Measurements from ENCODE around the gene CRYZ. TPM values are rescaled to one million over a fixed set of nuclear protein-coding genes. Genes with fewer than 3 reads are reported as not detected.
A peak's percentile ranks its signal among the peaks of the same experiment; 100 is the strongest.
"Not testable (repeated sequence)": the region's sequence is repeated elsewhere in the genome, so short reads cannot be mapped to it uniquely, and the experiment has no call there.

The CRYZ gene
- total RNA-seq, 1 experiment from 2014 or later = 97.1 TPM

- in situ Hi-C loops (cut with HindIII; ENCODE audit: low sequenced_read_pairs) = no loop called here
- peak; percentile 87 for DNase-seq (ENCODE audit: low spot score)
These were observed 43.1 kb downstream of the CRYZ start for GRCh38 chr1:74689621-74690363.

- DNase-seq (ENCODE audit: low spot score) = no peak
- in situ Hi-C loops (cut with HindIII; ENCODE audit: low sequenced_read_pairs) = no loop called here
These were observed 45.9 kb downstream of the CRYZ start for GRCh38 chr1:74686928-74687327.

GRCh38 chr1:74684301-74684700 is 48.5 kb downstream of the CRYZ start:
- in situ Hi-C loops (cut with HindIII; ENCODE audit: low sequenced_read_pairs) = no loop called here
- DNase-seq (ENCODE audit: low spot score) = no peak

- in situ Hi-C loops (cut with HindIII; ENCODE audit: low sequenced_read_pairs) = no loop called here
- DNase-seq (ENCODE audit: low spot score) = no peak
These were observed 49.2 kb downstream of the CRYZ start for GRCh38 chr1:74683656-74684055.

GRCh38 chr1:74681851-74682250 is 51.0 kb downstream of the CRYZ start:
- in situ Hi-C loops (cut with HindIII; ENCODE audit: low sequenced_read_pairs) = no loop called here
- no peak for DNase-seq (ENCODE audit: low spot score)

GRCh38 chr1:74681449-74681848 is 51.4 kb downstream of the CRYZ start:
- DNase-seq (ENCODE audit: low spot score) = no peak
- in situ Hi-C loops (cut with HindIII; ENCODE audit: low sequenced_read_pairs) = no loop called here

- in situ Hi-C loops (cut with HindIII; ENCODE audit: low sequenced_read_pairs) = no loop called here
- no peak for DNase-seq (ENCODE audit: low spot score)
These were observed 51.8 kb downstream of the CRYZ start for GRCh38 chr1:74681001-74681400.

GRCh38 chr1:74679811-74680210 is 53.0 kb downstream of the CRYZ start:
- DNase-seq (ENCODE audit: low spot score) = no peak
- in situ Hi-C loops (cut with HindIII; ENCODE audit: low sequenced_read_pairs) = no loop called here

- DNase-seq (ENCODE audit: low spot score) = no peak
- in situ Hi-C loops (cut with HindIII; ENCODE audit: low sequenced_read_pairs) = no loop called here
These were observed 54.9 kb downstream of the CRYZ start for GRCh38 chr1:74677926-74678325.

- no peak for DNase-seq (ENCODE audit: low spot score)
- in situ Hi-C loops (cut with HindIII; ENCODE audit: low sequenced_read_pairs) = no loop called here
These were observed 58.4 kb downstream of the CRYZ start for GRCh38 chr1:74674278-74675048.

GRCh38 chr1:74673351-74674111 is 59.3 kb downstream of the CRYZ start, which contains the start of gene ERICH3:
ERICH3 (minus strand) TSS chr1:74673792; CDS start chr1:74673519, 273 bp downstream.
- DNase-seq (ENCODE audit: low spot score) = peak; percentile 82
- in situ Hi-C loops (cut with HindIII; ENCODE audit: low sequenced_read_pairs) = no loop called here

- in situ Hi-C loops (cut with HindIII; ENCODE audit: low sequenced_read_pairs); DNase-seq (ENCODE audit: low spot score): not testable (repeated sequence)
These were observed 62.0 kb downstream of the CRYZ start for GRCh38 chr1:74670866-74671265.

Other genes starting within 250 kb of the CRYZ start
- 0.03 TPM in 1 of 2 replicates, not detected in the other for gene LRRC53, start 220.4 kb downstream of the CRYZ start, total RNA-seq (2014; rRNA removed; shearing (Covaris generic))
- gene ERICH3, start 59.3 kb downstream of the CRYZ start, total RNA-seq (2014; rRNA removed; shearing (Covaris generic)) = not detected in 2 replicates
- gene TYW3, start 102 bp upstream of the CRYZ start, total RNA-seq (2014; rRNA removed; shearing (Covaris generic)) = 12.7 and 25.2 TPM in 2 replicates

Measured in G401 (cell line).